CD4-positive, alpha-beta T cell treated with Interleukin-4 for 4 hours (primary cell): Measurements from ENCODE around the gene ANKS1A.
A peak's percentile ranks its signal among the peaks of the same experiment; 100 is the strongest.
"Not testable (repeated sequence)": the region's sequence is repeated elsewhere in the genome, so short reads cannot be mapped to it uniquely, and the experiment has no call there.

Experiments
- DNase-seq: peaks from one replicate; pipeline ENCODE4 v3.0.0-alpha.2; 2020

Gene ANKS1A

GRCh38 chr6:34888874-34889555 is at the start of gene ANKS1A:
Gene ANKS1A, plus strand, starts transcription at chr6:34889255. Its CDS starts 148 bp downstream, at chr6:34889403.
- DNase-seq = peak; percentile 85

GRCh38 chr6:34839666-34840352 is 49.2 kb upstream of the ANKS1A start:
- no peak for DNase-seq

GRCh38 chr6:34849066-34849465 is 40.0 kb upstream of the ANKS1A start:
- not testable (repeated sequence) for DNase-seq

- no peak for DNase-seq
These were observed 37.7 kb upstream of the ANKS1A start for GRCh38 chr6:34851361-34851760.

GRCh38 chr6:34852406-34853085 is 36.5 kb upstream of the ANKS1A start:
- DNase-seq = no peak

GRCh38 chr6:34855463-34855862 is 33.6 kb upstream of the ANKS1A start:
- DNase-seq = no peak

GRCh38 chr6:34858681-34859080 is 30.4 kb upstream of the ANKS1A start:
- no peak for DNase-seq

- DNase-seq = no peak
These were observed 29.1 kb upstream of the ANKS1A start for GRCh38 chr6:34859951-34860350.

GRCh38 chr6:34860776-34861175 is 28.3 kb upstream of the ANKS1A start:
- no peak for DNase-seq

- no peak for DNase-seq
These were observed 25.0 kb upstream of the ANKS1A start for GRCh38 chr6:34864007-34864406.

- no peak for DNase-seq
These were observed 23.9 kb upstream of the ANKS1A start for GRCh38 chr6:34865107-34865506.

GRCh38 chr6:34866509-34866908 is 22.5 kb upstream of the ANKS1A start:
- no peak for DNase-seq

GRCh38 chr6:34867484-34867883 is 21.6 kb upstream of the ANKS1A start:
- no peak for DNase-seq

- DNase-seq = no peak
These were observed 17.2 kb upstream of the ANKS1A start for GRCh38 chr6:34871853-34872252.

GRCh38 chr6:34872332-34872731 is 16.7 kb upstream of the ANKS1A start:
- DNase-seq = no peak

GRCh38 chr6:34875292-34876213 is 13.5 kb upstream of the ANKS1A start:
- no peak for DNase-seq

GRCh38 chr6:34876472-34876871 is 12.6 kb upstream of the ANKS1A start:
- no peak for DNase-seq

- DNase-seq = no peak
These were observed 11.8 kb upstream of the ANKS1A start for GRCh38 chr6:34877259-34877658.

- DNase-seq = no peak
These were observed 11.1 kb upstream of the ANKS1A start for GRCh38 chr6:34877869-34878485.

GRCh38 chr6:34884073-34884472 is 5.0 kb upstream of the ANKS1A start:
- DNase-seq = not testable (repeated sequence)

GRCh38 chr6:34884996-34885395 is 4.1 kb upstream of the ANKS1A start:
- DNase-seq = no peak

GRCh38 chr6:34885837-34886236 is 3.2 kb upstream of the ANKS1A start:
- DNase-seq = not testable (repeated sequence)
